ENCODE results near the gene BICC1.

GRCh38 chr10:58857251-58857805, 344.7 kb downstream of the BICC1 start:
- no peak for TF ChIP-seq CTCF (IDR thresholded peaks at IDR 0.05)
- no peak for TF ChIP-seq SIN3A (IDR thresholded peaks at IDR 0.05; ENCODE audit: borderline replicate concordance, insufficient read depth, low read depth, low read length)
- TF ChIP-seq POLR2AphosphoS5 (IDR thresholded peaks at IDR 0.05; ENCODE audit: low read depth, low read length), result no peak
- TF ChIP-seq TCF7L2 (IDR thresholded peaks at IDR 0.05; ENCODE audit: low read depth, low read length), result no peak
